ENCODE data around the gene RNF224. TPM values are rescaled to one million over a fixed set of nuclear protein-coding genes. Genes with fewer than 3 reads are reported as not detected.

RNF224 gene
- polyA plus RNA-seq, 1 of the 3 experiments (the other 2 are of a cell fraction) = 0.03 TPM

GRCh38 chr9:137205126-137206069 is 21.9 kb upstream of the RNF224 start, which contains the start of the genes NDOR1 and TMEM203 (continued):
- TF ChIP-seq NFIC (IDR thresholded peaks at IDR 0.05; ENCODE audit: borderline replicate concordance) (no peak), USF2 (IDR thresholded peaks at IDR 0.05; ENCODE audit: borderline replicate concordance, low read depth, low read length) (no peak), FOXM1 (IDR thresholded peaks at IDR 0.05; ENCODE audit: low read depth) (no peak), MEF2A (IDR thresholded peaks at IDR 0.05; ENCODE audit: borderline replicate concordance, low read depth) (no peak), FOSL2 (IDR thresholded peaks at IDR 0.05; ENCODE audit: borderline replicate concordance, low read depth) (no peak), TEAD4 (IDR thresholded peaks at IDR 0.05; ENCODE audit: borderline replicate concordance, insufficient read depth) (no peak), RFX5 (IDR thresholded peaks at IDR 0.05; ENCODE audit: low read length) (no peak), IRF3 (IDR thresholded peaks at IDR 0.05; ENCODE audit: low read depth, low read length) (no peak), GATA2 (CRISPR knock-in tag; IDR thresholded peaks at IDR 0.05) (no peak), CHD2 (IDR thresholded peaks at IDR 0.05; ENCODE audit: low read length, partially characterized antibody) (peak; percentile 59)

GRCh38 chr9:137206602-137207001 is 20.7 kb upstream of the RNF224 start:
- Histone ChIP-seq H3K9me3 (no peaks in the 10 kb centered on the region), H3K9me2 (no peaks in the 10 kb centered on the region), H4K20me1 (ENCODE audit: insufficient read depth) (no peaks in the 10 kb centered on the region), H3K36me3 (replicated peaks in 1 of 2; ENCODE audit: control insufficient read depth in 1 of 2, insufficient read depth in 2 of 2, low read length in 1 of 2) (no peaks in the 10 kb centered on the region), H3K79me2 (ENCODE audit: insufficient read depth) (peaks cover 64% of the 10 kb centered on the region), H3K9ac (peak overlapping the region; percentile 99), H3K27me3 (ENCODE audit: insufficient read depth) (no peaks in the 10 kb centered on the region), H3K27ac (ENCODE audit: low read depth in 2 of 2, low read length in 1 of 2) (no peak overlapping the region), H3K4me3 (ENCODE audit: low read depth in 2 of 2, low read length in 1 of 2) (peak overlapping the region; percentile 87 to 100), H3K4me1 (ENCODE audit: control insufficient read depth in 1 of 2, insufficient read depth in 2 of 2, low read depth in 1 of 2, low read length in 1 of 2) (peaks cover 11 to 32% of the 10 kb centered on the region in 2 experiments), H2AFZ (ENCODE audit: low read depth) (no peak overlapping the region), H3K4me2 (peak overlapping the region; percentile 100), H3F3A (replicated peaks; ENCODE audit: insufficient read depth) (peaks cover 9% of the 10 kb centered on the region)
- WGBS (ENCODE audit: low lambda C conversion rate) = 62% methylated on average over 7 of the region's 7 CpGs
- ChIA-PET CTCF (interaction anchor here (0.6 to 1.4 kb wide), 4 partner anchors 10 to 239 kb away, joined by 3 to 6 read pairs (median 4); partner anchors contain the start of genes ANAPC2, RNF224 and SSNA1), POLR2A (interaction anchor here (1.4 kb wide), 1 partner anchor 18 kb away, joined by 3 read pairs; the partner anchor contains the start of genes ANAPC2 and SSNA1)
- DNase-seq = no peak
- no peak for TF ChIP-seq TEAD4 (IDR thresholded peaks at IDR 0.05; ENCODE audit: borderline replicate concordance, insufficient read depth)
- TF ChIP-seq EP300 (IDR thresholded peaks at IDR 0.05; ENCODE audit: borderline replicate concordance in 1 of 2, low read depth in 1 of 2, low read length in 1 of 2) = no peak
- TF ChIP-seq MAX (IDR thresholded peaks at IDR 0.05; ENCODE audit: low read depth) = no peak
- no peak for TF ChIP-seq RCOR1 (IDR thresholded peaks at IDR 0.05; ENCODE audit: low read length)
- TF ChIP-seq EZH2phosphoT487 (IDR thresholded peaks at IDR 0.05; ENCODE audit: borderline replicate concordance, low read depth) = no peak
- TF ChIP-seq TAF1 (IDR thresholded peaks at IDR 0.05; ENCODE audit: borderline replicate concordance, low read depth, low read length) = no peak
- no peak for TF ChIP-seq FOXM1 (IDR thresholded peaks at IDR 0.05; ENCODE audit: low read depth)
- no peak for TF ChIP-seq MEF2A (IDR thresholded peaks at IDR 0.05; ENCODE audit: borderline replicate concordance, low read depth)
- no peak for TF ChIP-seq NFIC (IDR thresholded peaks at IDR 0.05; ENCODE audit: borderline replicate concordance)
- TF ChIP-seq RAD21 (IDR thresholded peaks at IDR 0.05; ENCODE audit: low read length) = no peak
- no peak for TF ChIP-seq FOSL2 (IDR thresholded peaks at IDR 0.05; ENCODE audit: borderline replicate concordance, low read depth)
- no peak for TF ChIP-seq GABPA (IDR thresholded peaks at IDR 0.05; ENCODE audit: low read depth)
- TF ChIP-seq USF1 (IDR thresholded peaks at IDR 0.05; ENCODE audit: borderline replicate concordance, low read depth) = no peak
- TF ChIP-seq USF2 (IDR thresholded peaks at IDR 0.05; ENCODE audit: borderline replicate concordance, low read depth, low read length) = no peak
- no peak for TF ChIP-seq NRF1 (IDR thresholded peaks at IDR 0.05; ENCODE audit: low read depth, low read length)
- TF ChIP-seq YY1 (IDR thresholded peaks at IDR 0.05; ENCODE audit: low read depth) = no peak
- no peak for TF ChIP-seq CTCF (IDR thresholded peaks at IDR 0.05)

Measured in SK-N-SH (cell line).